HG03108 (cell line): ENCODE data around the gene PNISR.
"Not testable (repeated sequence)": the region's sequence is repeated elsewhere in the genome, so short reads cannot be mapped to it uniquely, and the experiment has no call there.

Experiments
- ATAC-seq: cut with Tn5 transposase; IDR thresholded peaks from one replicate; pipeline ENCODE4 v1.9.1; 2021; ENCODE audit warnings: moderate library complexity; ENCODE audit not compliant: unreplicated experiment

PNISR gene

GRCh38 chr6:99424761-99425646 lies at the start of gene PNISR:
Gene PNISR (minus strand): TSS chr6:99425308. CDS start chr6:99414659, 10,649 bp downstream.
- peak; percentile 85 for ATAC-seq

GRCh38 chr6:99473730-99474129 lies 48.6 kb upstream of the PNISR start:
- no peak for ATAC-seq

GRCh38 chr6:99471638-99472037 lies 46.5 kb upstream of the PNISR start:
- ATAC-seq, result no peak

GRCh38 chr6:99467509-99468106 lies 42.5 kb upstream of the PNISR start:
- no peak for ATAC-seq

- ATAC-seq, result not testable (repeated sequence)
These were observed 34.0 kb upstream of the PNISR start for GRCh38 chr6:99459133-99459532.

- ATAC-seq, result no peak
These were observed 33.2 kb upstream of the PNISR start for GRCh38 chr6:99458319-99458718.

GRCh38 chr6:99446076-99446475 lies 21.0 kb upstream of the PNISR start:
- ATAC-seq, result no peak

- ATAC-seq, result no peak
These were observed 9.8 kb upstream of the PNISR start for GRCh38 chr6:99434702-99435530.

GRCh38 chr6:99432877-99433276 lies 7.8 kb upstream of the PNISR start:
- no peak for ATAC-seq

GRCh38 chr6:99431901-99432300 lies 6.8 kb upstream of the PNISR start:
- no peak for ATAC-seq

- no peak for ATAC-seq
These were observed 2.9 kb upstream of the PNISR start for GRCh38 chr6:99427988-99428387.

GRCh38 chr6:99426451-99426757 lies 1.3 kb upstream of the PNISR start:
- ATAC-seq, result no peak

- ATAC-seq, result peak; percentile 41
These were observed 741 bp upstream of the PNISR start for GRCh38 chr6:99425647-99426450.

- ATAC-seq, result no peak
These were observed 1.1 kb downstream of the PNISR start for GRCh38 chr6:99424022-99424421.

- no peak for ATAC-seq
These were observed 2.2 kb downstream of the PNISR start for GRCh38 chr6:99422912-99423311.

- ATAC-seq, result peak; percentile 77
These were observed 8.0 kb downstream of the PNISR start for GRCh38 chr6:99416892-99417767.

- no peak for ATAC-seq
These were observed 8.9 kb downstream of the PNISR start for GRCh38 chr6:99416226-99416625.

- ATAC-seq, result no peak
These were observed 9.7 kb downstream of the PNISR start for GRCh38 chr6:99415446-99415845.

GRCh38 chr6:99412065-99412464 lies 13.0 kb downstream of the PNISR start:
- ATAC-seq, result no peak

- ATAC-seq, result no peak
These were observed 15.4 kb downstream of the PNISR start for GRCh38 chr6:99409672-99410071.
